GM12874 (cell line): ENCODE data around the gene DNAJB8.

Experiments used
- CTCF ChIP-seq: IDR thresholded peaks from 2 replicates; pipeline ENCODE4 v1.5.1; 2011; ENCODE audit warnings: low read depth, mild to moderate bottlenecking, control low read depth, low read length, moderate library complexity; ENCODE audit not compliant: insufficient read depth

DNAJB8 gene

DNA sequence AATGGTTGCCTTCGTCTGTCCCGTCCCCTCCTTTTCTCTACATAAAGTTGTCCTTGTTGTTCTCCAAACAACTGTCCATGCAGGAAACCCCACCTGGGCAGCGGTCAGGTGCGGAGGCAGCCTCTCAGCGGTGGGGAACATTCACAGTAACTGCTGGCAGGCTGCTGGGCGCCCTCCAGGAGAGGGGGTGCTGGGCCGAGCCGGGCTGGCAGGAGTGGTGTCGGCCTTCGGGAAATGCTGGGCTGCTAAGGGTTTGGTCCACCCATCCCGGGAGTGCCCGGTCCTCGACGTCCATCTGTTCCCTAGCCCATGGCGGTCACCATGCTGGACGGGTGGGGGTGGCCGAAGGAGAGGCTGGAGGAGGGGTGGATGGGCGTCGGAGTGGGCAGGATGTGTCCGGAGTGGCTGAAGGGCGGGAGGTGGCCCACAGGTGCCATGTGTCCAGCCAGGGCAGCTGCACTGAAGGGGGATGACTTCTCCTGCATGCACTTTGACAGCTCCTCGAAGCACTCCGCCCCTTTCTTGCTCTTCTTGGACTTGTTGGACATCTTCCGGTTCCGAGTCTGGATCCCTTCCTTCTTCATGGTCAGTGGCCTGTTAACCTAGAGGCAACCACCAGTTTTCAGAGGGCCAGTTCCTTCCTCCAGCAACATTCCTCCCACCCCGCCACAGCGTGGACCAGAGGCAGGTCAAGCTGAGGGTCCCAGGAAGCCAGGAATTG is 14.2 kb upstream of the DNAJB8 start:
- TF ChIP-seq CTCF = no peak

DNA sequence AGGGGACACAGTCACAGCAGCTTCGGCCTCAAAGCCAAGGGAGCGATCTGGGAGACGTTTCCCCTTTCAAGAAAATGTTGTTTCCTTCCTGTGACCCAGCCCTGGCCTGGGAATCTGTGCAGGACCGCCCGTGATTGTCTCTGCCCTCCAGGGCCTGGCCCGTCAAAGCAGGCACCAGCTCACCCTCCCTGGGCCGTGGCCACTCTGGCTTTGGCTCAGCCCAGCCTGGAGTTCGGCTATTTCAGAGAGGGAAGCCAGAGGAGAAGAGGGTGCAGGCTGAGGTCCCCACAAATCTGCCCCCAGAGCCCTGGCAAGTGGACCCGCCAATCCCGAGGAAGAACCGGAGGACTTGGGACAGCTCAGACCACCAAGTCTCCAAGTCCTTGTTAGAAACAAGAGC is 13.6 kb upstream of the DNAJB8 start:
- TF ChIP-seq CTCF = no peak

GRCh38 chr3:128479558-128480086 is 12.9 kb upstream of the DNAJB8 start:
- TF ChIP-seq CTCF = no peak

DNA sequence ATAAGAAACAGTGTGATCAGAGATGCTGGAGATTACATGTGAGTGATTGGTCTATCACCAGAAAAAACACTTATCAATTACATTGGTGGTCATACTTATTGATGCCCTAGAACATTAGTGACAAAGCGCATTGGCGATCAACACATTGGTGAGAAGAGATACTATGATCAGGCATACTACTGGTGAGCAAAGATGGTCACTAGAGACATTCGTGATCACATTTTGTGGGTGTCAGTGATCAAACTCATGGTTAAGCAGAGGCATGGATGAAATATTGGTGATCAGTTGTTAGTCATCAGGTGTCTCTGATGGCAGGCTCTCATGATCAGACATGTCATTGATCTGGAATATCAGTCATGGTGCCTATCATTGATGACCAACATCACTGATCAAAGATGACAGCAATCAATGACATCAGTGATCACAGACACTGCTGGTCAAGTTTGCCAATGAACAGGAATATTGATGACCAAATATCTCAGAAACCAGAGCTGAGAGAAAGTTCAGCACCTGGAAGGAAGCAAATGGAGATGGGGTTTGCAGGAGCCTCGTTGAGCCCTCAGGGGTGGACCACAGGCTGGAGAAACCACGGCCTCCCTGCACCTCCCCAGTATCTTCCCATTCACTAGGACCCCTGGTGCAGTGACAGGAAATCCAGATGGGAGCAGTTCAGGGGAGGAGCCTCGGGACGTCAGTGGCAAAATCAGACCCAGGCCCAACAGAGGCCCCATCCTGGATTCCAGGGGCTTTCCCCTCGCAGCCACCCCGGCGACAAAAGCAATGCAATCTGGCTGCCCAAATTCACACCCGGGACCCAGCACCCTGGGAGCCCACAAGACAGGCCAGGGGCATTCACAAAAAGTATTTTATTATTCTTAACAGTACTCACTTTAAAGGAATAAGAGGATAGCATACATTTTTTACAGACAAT is 12.2 kb upstream of the DNAJB8 start:
- no peak for TF ChIP-seq CTCF

DNA sequence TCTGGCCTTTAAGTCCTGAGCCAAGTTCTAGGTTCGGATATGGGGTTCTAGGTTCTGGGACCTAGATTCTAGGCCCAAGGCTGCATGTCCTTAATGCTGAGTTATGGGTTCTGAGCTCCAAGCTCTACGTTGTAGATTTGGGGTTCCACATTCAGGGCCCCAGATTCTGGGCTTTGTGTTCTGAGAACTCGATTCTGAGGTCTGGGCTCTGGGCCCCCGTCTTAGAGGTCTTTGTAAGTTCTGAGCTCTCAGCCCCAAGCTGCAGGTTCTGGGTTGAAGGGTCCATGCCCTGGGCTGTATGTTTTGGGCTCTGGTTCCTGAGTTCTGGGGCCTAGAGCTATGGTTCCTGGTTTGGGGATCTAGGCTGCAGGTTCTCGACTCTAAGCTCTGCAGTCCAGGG is 10.0 kb upstream of the DNAJB8 start:
- no peak for TF ChIP-seq CTCF

DNA sequence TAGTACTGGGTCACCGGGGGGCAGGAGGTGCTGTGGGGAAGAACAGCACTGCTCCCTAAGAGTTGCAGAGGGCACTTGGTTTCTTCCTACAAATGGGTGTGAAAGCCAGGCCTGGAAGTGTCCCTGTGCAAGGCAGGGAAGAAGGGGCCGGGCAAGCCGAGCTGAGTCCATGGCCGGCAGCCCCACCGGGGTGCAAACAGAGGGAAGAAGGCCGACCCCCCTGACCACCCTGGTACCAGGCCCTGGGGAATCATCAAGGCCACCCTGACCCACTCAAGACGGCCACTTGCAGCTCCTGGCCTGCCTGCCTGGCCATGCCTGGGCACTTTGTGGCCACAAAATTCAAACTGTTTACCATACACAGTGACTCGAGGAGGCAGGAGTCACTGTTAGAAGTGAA is 8.7 kb upstream of the DNAJB8 start:
- no peak for TF ChIP-seq CTCF

DNA sequence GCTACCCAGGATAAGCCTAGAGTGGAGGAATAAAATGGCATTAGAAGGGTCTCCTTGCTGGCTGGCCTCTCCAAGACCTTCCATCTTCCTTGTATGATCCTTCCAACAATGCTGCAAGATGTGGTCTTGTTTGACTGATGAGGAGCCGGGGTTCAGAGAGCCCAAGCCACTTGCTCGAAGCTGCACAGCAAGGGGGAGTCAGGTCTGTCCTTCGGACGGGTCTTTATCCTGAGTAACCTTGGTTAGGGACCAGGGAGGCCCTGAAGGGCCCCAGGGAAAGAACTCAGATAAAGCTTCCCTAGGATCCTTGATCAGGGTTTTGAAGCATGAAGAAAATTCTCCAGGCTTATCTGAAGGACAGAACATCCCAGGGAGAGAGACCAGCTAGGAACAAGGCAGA is 7.0 kb upstream of the DNAJB8 start:
- no peak for TF ChIP-seq CTCF
